NCI-H526 (cell line): Measurements from ENCODE around the gene PPP1R13L.
"Not testable (repeated sequence)": the region's sequence is repeated elsewhere in the genome, so short reads cannot be mapped to it uniquely, and the experiment has no call there.

Experiments used
- DNase-seq, 2 experiments: peaks; one replicate each; lab custom pipeline; 2025; lab: John Stamatoyannopoulos, UW

Gene PPP1R13L

GRCh38 chr19:45431008-45431407 is 26.1 kb upstream of the PPP1R13L start:
- not testable (repeated sequence) for DNase-seq

DNA sequence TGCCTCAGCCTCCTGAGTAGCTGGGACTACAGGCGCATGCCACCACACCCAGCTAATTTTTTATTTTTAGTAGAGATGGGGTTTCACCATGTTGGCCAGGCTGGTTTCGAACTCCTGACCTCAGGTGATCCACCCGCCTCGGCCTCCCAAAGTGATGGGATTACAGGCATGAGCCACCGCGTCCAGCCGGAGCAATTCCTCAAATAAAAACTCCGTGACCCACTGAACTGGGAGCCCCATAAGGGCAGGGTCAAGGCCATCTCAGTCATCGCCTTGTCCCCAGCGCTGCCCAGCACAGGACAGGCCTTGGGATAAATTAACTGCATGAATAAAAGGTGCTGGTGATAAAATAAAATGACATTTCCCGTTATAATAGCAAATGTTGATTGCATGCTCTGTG is 25.0 kb upstream of the PPP1R13L start:
- DNase-seq = not testable (repeated sequence)

- no peak for DNase-seq
Observed at GRCh38 chr19:45428384-45429231, 23.7 kb upstream of the PPP1R13L start.

GRCh38 chr19:45424191-45425058 is 19.6 kb upstream of the PPP1R13L start:
- DNase-seq = peak in 1 of 2 experiments; percentile 70

DNA sequence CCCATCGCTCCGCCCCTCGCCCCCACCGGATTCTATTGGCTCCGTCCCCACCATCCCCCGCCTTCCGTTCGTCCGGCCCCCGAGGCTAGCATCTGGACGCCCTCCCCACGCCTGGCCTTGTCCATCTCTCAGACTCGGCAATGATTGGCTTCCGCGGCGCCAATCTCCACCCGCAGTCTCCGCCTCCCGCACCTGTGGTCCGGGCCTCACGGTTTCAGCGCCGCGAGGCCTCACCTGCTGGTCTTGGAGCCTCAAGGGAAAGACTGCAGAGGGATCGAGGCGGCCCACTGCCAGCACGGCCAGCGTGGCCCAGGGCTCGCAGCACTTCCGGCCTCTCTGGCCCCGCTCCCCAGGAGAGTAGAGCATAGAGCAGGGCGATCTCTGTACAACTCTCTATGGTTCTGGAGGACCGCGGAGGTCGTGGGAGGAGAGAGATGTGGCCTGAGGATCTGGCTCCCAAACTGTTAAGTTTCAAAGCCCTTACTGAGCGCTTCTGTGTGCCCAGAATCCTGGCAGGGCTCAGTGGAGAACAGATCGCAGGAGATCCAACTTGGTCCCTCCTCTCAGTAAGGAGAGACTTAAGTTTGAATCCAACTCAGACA is 18.8 kb upstream of the PPP1R13L start, which contains the start of gene ERCC1:
ERCC1 (minus strand) TSS at position 329 of the 602 bp plus-strand sequence. CDS start 543 bp downstream, outside the sequence.
- peak; percentile 97 to 99 for DNase-seq

DNA sequence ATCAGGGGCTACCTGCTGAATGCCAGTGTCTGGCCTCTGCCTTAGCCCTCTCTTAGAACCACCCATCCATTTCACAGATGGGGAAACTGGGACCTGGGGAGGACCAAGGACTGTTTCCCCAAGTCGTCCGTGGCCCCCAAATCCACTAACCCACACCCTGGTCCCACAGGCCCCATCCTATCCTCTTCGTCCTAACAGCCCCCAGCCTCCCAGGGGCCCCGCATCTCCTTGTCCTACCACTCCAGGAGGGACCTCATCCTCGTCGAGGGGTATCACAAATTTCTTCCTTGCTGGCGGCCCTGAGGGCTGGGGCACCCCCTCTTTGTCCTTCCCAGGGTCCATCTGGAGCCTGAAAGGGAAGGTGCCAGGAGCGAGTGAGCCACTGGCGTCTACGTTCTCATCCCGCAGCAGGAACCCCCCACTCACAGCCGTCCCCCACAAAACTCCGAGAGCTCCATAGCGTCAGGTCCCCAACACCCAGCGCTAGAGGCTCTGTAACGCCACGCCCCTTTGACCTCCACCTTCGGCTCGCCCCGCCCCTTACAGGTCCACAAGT is 18.2 kb upstream of the PPP1R13L start:
- no peak for DNase-seq

GRCh38 chr19:45421947-45422498 is 17.2 kb upstream of the PPP1R13L start:
- no peak for DNase-seq

DNA sequence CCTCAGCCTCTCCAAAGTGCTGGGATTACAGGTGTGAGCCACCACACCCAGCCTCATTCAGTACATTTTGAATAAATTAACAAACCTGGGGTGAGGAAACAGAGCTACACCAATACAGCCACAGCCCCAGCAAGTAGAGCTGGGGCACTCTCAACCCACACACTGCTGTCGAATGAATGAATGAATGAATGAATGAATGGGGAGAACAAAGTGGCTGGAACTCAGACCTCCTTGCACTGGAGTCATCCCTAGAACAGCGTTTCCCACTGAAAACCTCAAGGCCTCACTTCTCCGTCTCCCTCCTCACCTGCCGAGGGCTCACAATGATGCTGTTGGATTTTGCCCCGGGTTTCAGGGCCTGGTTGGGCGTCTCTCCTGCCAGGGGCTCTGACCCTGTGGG is 16.0 kb upstream of the PPP1R13L start:
- no peak for DNase-seq

- no peak for DNase-seq
Observed at GRCh38 chr19:45420356-45420755, 15.5 kb upstream of the PPP1R13L start.

DNA sequence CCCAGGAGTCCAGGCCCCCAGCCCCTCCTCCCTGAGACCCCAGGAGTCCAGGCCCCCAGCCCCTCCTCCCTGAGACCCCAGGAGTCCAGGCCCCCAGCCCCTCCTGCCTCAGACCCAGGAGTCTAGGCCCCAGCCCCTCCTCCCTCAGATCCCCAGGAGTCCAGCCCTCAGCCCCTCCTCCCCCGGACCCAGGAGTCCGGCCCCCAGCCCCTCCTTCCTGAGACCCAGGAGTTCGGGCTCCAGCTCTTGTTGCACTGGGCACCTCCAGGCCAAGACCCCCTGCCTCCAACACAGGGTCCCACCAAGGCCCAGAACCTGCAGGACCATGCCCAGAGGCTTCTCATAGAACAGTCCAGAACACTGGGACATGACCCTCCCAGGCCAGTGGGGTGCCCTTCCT is 15.0 kb upstream of the PPP1R13L start:
- DNase-seq = no peak

DNA sequence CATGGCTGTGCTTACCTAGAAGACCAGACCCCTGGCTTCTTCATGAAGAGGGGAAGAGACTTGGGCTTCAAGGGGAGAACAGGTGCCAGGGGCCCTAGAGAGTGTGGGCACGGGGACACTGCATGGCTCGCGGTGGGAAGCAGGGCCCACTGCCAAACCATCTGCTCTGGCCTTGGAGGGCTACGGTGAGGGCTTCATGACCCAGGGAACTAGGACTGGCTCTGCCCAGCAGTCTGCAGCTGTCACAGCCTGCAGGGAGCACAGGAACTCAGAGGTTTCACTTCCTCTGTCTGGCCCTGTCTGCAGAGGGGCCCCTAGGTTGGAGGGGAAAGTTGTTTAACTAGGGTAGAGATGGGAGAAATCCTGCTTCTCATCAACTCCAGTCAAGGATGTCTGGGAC is 14.5 kb upstream of the PPP1R13L start:
- DNase-seq = no peak

DNA sequence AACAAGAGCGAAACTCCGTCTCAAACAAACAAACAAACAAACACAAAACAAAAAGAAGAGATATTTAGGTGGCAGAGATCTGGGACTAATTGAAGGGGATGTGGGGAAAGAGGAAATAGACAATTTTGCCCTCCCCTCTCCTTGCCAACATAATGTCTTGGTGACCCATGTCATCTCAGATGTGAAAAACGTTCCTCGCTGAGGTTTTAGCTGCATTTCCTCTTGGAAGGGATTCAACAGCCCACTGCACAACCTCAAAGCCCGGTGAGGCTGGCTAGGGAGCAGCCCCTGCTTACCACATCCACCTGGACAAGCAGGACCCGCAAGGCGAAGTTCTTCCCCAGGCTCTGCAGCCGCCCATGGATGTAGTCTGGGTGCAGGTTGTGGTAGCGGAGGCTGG is 13.9 kb upstream of the PPP1R13L start:
- DNase-seq = no peak

DNA sequence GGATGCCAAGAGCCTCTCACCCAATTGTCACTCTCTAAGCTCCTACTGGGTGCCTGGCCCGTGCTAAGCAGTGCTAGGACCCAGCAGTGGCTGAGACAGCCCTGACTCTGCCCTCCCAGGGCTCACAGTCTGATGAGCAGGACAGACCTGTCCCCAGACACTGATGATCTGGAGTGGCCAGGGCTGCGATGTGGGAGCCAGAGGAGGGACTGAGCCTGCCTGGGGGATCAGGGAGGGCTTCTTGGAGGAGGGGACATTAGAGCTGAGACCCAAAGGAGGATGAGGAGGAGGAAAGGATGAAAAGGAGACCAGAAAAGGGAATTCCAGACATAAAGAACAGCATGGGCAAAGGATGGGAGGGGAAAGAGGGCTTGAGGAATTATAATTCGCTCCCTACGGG is 12.3 kb upstream of the PPP1R13L start:
- DNase-seq = no peak

DNA sequence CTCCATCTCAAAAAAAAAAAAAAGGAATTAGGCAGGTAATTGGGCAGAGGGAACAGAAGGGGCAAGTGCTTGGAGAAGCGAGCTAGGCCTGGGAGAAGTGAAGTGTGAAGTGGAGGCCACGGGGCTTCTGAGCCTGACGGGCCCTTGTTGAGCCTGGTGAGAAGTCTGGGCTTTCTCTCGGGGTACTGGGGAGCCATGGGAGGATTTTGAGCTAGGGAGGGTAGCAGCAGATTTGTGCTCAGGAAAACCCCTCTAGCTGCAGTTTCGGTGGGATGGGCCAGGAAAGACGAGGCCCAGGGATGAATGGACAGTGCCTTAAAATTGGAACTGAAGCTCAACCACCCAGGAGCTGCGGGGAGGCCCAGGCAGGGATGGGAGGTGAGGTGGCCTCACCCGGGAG is 9.6 kb upstream of the PPP1R13L start:
- no peak for DNase-seq

- DNase-seq = no peak
Observed at GRCh38 chr19:45413497-45413896, 8.6 kb upstream of the PPP1R13L start.

GRCh38 chr19:45410330-45410729 is 5.5 kb upstream of the PPP1R13L start:
- DNase-seq = not testable (repeated sequence)

- DNase-seq = no peak
Observed at GRCh38 chr19:45409557-45409920, 4.7 kb upstream of the PPP1R13L start.

GRCh38 chr19:45408830-45409556 is 4.1 kb upstream of the PPP1R13L start:
- DNase-seq = no peak

- DNase-seq = no peak
Observed at GRCh38 chr19:45408121-45408520, 3.3 kb upstream of the PPP1R13L start.

DNA sequence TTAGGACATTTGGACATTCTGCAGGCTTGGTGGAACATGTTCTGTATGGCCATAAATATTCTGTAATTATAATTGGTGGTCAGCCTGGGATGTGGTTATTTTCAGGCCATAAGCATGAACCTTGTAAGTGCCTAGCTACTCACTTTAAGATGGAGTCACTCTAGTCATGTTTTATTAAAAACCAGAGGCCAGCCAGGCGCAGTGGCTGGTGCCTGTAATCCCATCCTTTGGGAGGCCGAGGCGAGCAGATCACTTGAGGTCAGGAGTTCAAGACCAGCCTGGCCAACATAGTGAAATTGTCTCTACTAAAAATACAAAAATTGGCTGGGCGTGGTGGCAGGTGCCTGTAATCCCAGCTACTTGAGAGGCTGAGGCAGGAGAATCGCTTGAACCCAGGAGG is 2.7 kb upstream of the PPP1R13L start:
- DNase-seq = not testable (repeated sequence)

DNA sequence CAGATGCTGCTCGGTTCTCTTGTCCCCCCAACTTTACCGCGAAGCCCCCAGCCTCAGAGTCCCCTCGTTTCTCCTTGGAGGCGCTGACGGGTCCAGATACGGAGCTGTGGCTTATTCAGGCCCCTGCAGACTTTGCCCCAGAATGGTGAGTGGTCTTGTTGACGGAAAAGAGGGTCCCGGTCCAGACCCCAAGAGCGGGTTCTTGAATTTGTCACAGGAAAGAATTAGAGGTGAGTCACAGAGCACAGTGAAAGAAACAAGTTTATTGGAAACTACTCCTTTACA is 2.2 kb upstream of the PPP1R13L start:
- no peak for DNase-seq
